Psoas muscle (tissue), 8 donors: ENCODE results near the gene INTS2. TPM values are rescaled to one million over a fixed set of nuclear protein-coding genes. Genes with fewer than 3 reads are reported as not detected.
"Not testable (repeated sequence)": the region's sequence is repeated elsewhere in the genome, so short reads cannot be mapped to it uniquely, and the experiment has no call there.

ENCODE experiments used
- ATAC-seq, 4 donors: fragments of 200-7000 bp; cut with Tn5 transposase; one replicate each; pipeline ENCODE4 v1.9.1; 2020; ENCODE audit warnings: moderate library complexity in 3 of 4, mild to moderate bottlenecking in 2 of 4
- DNase-seq, 2 donors: peaks; one replicate each; pipeline ENCODE4 v3.0.0-alpha.2; 2020
- H3K27ac ChIP-seq: fragments of 200-600 bp; one replicate; pipeline ENCODE4 v1.8.0; 2022
- H3K27me3 ChIP-seq, 3 donors: fragments of 200-600 bp in 1 of 3; one replicate each; pipeline versions ENCODE4 v1.6.1 to v1.8.0; 2013 to 2022; ENCODE audit warnings: low read length in 2 of 3, mild to moderate bottlenecking in 2 of 3, moderate library complexity in 1 of 3; ENCODE audit not compliant: insufficient read depth in 3 of 3
- H3K36me3 ChIP-seq, 2 donors: fragments of 200-600 bp in 1 of 2; one replicate each; pipeline versions ENCODE4 v1.6.1 to v1.8.0; 2013 to 2022; ENCODE audit warnings: low read depth in 1 of 2, mild to moderate bottlenecking in 1 of 2, moderate library complexity in 1 of 2; ENCODE audit not compliant: insufficient read depth in 1 of 2
- H3K4me1 ChIP-seq: fragments of 200-600 bp; one replicate; pipeline ENCODE4 v1.8.0; 2022
- H3K4me3 ChIP-seq: fragments of 200-600 bp; one replicate; pipeline ENCODE4 v1.8.0; 2022; ENCODE audit warnings: mild to moderate bottlenecking
- H3K9me3 ChIP-seq: fragments of 200-600 bp; one replicate; pipeline ENCODE4 v1.8.0; 2022
- WGBS, 3 donors: extraction: QIAGEN DNeasy Blood & Tissue Kit; methylation state at CpG; one replicate each; pipeline versions ENCODE4 v1.1.6 to v1.1.7; 2013; 5-methylcytosine and 5-hydroxymethylcytosine counted together
- intact Hi-C, 2 donors: fragments of 100-400 bp; cut with DNase I; formaldehyde crosslinking; loops; one replicate each; pipeline versions ENCODE4 v1.11.0 to v1.14.2; 2022
- polyA plus RNA-seq, 3 donors: library from polyadenylated mRNA; stranded (reverse); fragments of 200-250 nt; gene quantifications; one replicate each; pipeline ENCODE4 v1.2.3, GENCODE V29; 2013
- total RNA-seq, 4 donors: library from RNA; stranded (reverse); fragmentation: NEBNext Ultra II Directional in 2 of 4; extraction: Animal tissue kit (Norgen Biotek cat#: 25700) in 2 of 4; gene quantifications; one replicate each; pipeline versions ENCODE4 v1.2.1 to v1.2.4, GENCODE V29; 2021 to 2023
- TF ChIP-seq, protein P1 (sequence below): fragments of 200-600 bp; IDR thresholded peaks from one replicate; pipeline ENCODE4 v1.8.0; 2022; ENCODE audit warnings: antibody characterized with exemption
- donor health status: healthy with polysubstance abuse.
- donor health status: DM: no; HTN: no; CAD: no; lungs with moderate emphysema.
- donor health status: Bipolar disorder and iron deficiency.
- donor health status: healthy.
- donor health status: DM: yes; HTN: yes; CAD: no.
- donor health status: DM: no; HTN: no; CAD: no.
- donor health status: DM: no; HTN: no; CAD: no.
- donor health status: DM: yes; HTN: yes; CAD: no.

Gene INTS2
- total and polyA plus RNA-seq, 7 donors = 1.3 to 8.0 (median 6.6) TPM

DNA sequence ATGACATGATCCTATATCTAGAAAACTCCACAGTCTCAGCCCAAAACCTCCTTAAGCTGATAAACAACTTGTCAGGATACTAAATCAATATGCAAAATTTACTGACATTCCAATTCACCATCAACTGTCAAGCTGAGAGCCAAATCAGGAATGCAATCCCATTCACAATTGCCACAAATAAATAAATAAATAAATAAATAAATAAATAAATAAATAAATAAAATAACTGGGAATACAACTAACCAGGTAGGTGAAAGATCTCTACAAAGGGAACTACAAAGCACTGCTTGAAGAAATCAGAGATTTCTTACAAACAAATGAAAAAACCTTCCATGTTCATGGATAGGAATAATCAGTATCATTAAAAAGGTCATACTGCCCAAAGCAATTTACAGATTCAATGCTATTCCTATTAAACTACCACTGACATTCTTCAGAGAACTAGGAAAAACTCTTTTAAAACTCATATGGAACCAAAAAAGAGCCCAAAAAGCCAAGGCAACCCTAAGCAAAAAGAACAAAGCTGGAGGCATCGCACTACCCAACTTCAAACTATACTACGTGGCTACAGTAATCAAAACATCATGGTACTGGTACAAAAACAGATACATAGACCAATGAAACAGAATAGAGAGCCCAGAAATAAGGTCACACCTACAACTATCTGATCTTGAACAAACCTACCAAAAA lies 102.2 kb downstream of the INTS2 start:
- DNase-seq (no peak), ATAC-seq (no peak)
- no peaks in the 10 kb centered on the region for H3K36me3 ChIP-seq
- H3K27me3 ChIP-seq = no peaks in the 10 kb centered on the region
- no peak overlapping the region for H3K4me3 ChIP-seq
- intact Hi-C loops = no loop called here
- H3K27ac ChIP-seq = no peak overlapping the region
- WGBS, 3 donors = 98 to 100% (median 98%) methylated on average over 2 of the region's 2 CpGs
- no peaks in the 10 kb centered on the region for H3K9me3 ChIP-seq
- no peaks in the 10 kb centered on the region for H3K4me1 ChIP-seq
- TF ChIP-seq, protein P1, sequence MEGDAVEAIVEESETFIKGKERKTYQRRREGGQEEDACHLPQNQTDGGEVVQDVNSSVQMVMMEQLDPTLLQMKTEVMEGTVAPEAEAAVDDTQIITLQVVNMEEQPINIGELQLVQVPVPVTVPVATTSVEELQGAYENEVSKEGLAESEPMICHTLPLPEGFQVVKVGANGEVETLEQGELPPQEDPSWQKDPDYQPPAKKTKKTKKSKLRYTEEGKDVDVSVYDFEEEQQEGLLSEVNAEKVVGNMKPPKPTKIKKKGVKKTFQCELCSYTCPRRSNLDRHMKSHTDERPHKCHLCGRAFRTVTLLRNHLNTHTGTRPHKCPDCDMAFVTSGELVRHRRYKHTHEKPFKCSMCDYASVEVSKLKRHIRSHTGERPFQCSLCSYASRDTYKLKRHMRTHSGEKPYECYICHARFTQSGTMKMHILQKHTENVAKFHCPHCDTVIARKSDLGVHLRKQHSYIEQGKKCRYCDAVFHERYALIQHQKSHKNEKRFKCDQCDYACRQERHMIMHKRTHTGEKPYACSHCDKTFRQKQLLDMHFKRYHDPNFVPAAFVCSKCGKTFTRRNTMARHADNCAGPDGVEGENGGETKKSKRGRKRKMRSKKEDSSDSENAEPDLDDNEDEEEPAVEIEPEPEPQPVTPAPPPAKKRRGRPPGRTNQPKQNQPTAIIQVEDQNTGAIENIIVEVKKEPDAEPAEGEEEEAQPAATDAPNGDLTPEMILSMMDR = no peak

DNA sequence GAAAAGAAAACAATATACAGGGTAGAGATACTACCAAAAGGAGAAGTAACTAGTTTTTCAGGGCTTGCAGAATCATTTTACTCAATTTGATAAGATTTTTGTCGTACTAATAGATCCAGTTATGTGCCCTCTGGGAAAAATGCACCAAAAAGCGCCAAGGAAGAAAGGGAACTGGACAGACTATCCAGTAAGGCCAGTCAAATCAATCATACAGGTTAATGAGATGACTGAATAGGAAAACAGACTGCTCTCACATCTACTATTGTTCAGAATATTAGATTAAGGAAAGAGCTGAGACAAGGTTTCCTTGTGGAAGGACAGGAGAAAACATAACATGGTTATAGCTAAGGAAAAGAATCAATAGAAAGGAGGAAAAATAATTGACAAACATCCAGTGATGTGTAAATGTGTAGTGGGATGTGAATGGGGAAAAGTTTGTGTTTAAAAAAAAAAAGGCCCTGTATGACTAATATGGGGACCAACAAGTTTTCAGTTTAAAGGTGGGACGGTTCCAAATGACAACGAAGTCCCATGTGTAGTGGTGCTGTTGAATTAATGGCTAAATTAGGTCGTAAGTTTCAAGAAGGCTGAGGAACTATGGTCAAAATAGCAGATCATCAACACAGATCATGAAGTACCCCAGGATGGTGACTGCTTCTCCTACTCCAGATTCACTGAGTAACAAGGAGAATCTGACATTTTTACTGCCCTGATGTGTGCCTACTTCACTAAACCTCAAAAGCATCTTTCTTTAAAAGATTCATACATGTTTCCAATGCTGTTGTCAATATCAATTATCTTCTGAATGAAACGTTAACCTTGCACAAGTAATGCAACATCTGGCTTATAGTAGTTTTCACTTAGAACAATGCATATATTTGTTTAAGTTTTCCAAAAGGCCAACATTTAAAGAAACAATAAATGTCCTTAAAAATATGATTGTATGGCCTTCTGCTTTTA lies 105.2 kb downstream of the INTS2 start:
- H3K4me1 ChIP-seq = no peaks in the 10 kb centered on the region
- no peak overlapping the region for H3K4me3 ChIP-seq
- no peak overlapping the region for H3K27ac ChIP-seq
- no peak for ATAC-seq
- 76 to 79% (median 79%) methylated on average over 6 of the region's 6 CpGs for WGBS, 3 donors
- H3K27me3 ChIP-seq = no peaks in the 10 kb centered on the region
- TF ChIP-seq, protein P1 = no peak
- H3K36me3 ChIP-seq = no peaks in the 10 kb centered on the region
- DNase-seq = no peak
- H3K9me3 ChIP-seq = no peaks in the 10 kb centered on the region
- intact Hi-C loops = no loop called here

DNA sequence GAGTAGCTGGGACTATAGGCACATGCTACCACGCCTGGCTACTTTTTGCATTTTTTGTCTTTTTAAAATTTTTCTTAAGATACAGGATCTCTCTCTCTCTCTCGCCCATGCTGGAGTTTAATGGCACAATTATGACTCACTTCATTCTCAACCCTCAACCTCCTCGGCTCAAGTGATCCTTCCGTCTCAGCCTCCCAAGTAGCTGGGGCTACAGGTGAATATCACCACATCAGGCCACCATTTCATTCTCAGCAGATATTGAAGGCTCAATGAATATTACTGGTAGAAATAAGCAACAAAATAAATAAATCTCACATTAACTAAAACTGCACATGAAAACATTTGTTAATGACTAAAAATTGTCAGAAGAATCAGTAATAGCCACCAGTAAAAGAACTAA lies 106.1 kb downstream of the INTS2 start:
- 97 to 98% (median 98%) methylated on average over 4 of the region's 4 CpGs for WGBS, 3 donors
- Histone ChIP-seq H3K27ac (no peak overlapping the region), H3K27me3 (no peaks in the 10 kb centered on the region), H3K4me1 (no peaks in the 10 kb centered on the region), H3K9me3 (no peaks in the 10 kb centered on the region), H3K4me3 (no peak overlapping the region), H3K36me3 (no peaks in the 10 kb centered on the region)
- no peak for ATAC-seq
- intact Hi-C loops = no loop called here
- TF ChIP-seq, protein P1 = no peak
- DNase-seq = no peak

DNA sequence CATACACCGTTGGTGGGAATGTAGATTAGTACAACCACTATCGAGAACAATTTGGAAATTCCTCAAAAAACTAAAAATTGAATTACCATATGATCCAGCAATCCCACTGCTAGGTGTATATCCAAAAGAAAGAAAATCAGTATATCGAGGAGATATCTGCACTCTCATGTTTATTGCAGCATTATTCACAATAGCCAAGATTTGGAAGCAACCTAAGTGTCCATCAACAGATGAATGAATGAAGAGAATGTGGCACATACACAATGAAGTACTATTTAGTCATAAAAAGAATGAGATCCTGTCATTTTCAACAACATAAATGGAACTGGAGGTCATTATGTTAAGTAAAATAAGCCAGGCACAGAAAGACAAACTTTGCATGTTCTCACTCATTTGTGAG lies 108.5 kb downstream of the INTS2 start:
- H3K27ac ChIP-seq, intact Hi-C loops, H3K27me3 ChIP-seq, H3K36me3 ChIP-seq, DNase-seq, H3K9me3 ChIP-seq, ATAC-seq, H3K4me1 ChIP-seq, H3K4me3 ChIP-seq: not testable (repeated sequence)
- WGBS, 3 donors = 95 to 97% (median 96%) methylated on average over 3 of the region's 3 CpGs

DNA sequence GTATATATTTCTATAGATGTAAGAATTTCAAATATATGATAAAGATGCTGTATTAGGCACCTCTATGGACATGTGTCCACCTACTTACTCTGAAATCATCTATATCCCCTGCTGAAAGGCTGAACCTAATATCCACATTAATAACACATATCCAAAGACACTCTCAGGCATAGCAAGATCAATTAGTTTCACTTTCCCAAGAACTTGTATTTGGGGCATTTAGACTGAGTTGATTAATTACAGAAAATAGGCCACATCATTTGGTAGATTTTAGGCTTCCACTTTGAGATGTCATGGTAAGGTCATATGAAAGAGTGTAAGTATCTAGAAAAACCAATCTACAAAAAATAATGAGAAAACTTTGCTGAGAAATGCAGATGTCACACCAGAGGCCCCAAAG lies 109.6 kb downstream of the INTS2 start:
- no peak overlapping the region for H3K4me3 ChIP-seq
- H3K27ac ChIP-seq = no peak overlapping the region
- no peaks in the 10 kb centered on the region for H3K27me3 ChIP-seq
- TF ChIP-seq, protein P1 = no peak
- intact Hi-C loops = no loop called here
- no peaks in the 10 kb centered on the region for H3K9me3 ChIP-seq
- ATAC-seq = no peak
- H3K4me1 ChIP-seq = no peaks in the 10 kb centered on the region
- no peak for DNase-seq
- no peaks in the 10 kb centered on the region for H3K36me3 ChIP-seq
